Keratinocyte (primary cell): ENCODE results near the gene CGGBP1. TPM values are rescaled to one million over a fixed set of nuclear protein-coding genes. Genes with fewer than 3 reads are reported as not detected.
A peak's percentile ranks its signal among the peaks of the same experiment; 100 is the strongest.

Experiments
- DNase-seq: peaks from one replicate; pipeline ENCODE4 v3.0.0-alpha.2; 2011; ENCODE audit warnings: low read depth, missing footprints, low spot score
- FAIRE-seq: peaks from 2 replicates; lab custom pipeline; 2011; peaks lifted over from hg19 to GRCh38; lab: Jason Lieb, UNC
- H2AFZ ChIP-seq: 2 replicates; pipeline ENCODE4 v1.6.0; 2012; ENCODE audit warnings: low read length, control low read depth, inconsistent platforms; ENCODE audit not compliant: control insufficient read depth
- H3K27ac ChIP-seq: 2 replicates; pipeline ENCODE4 v1.5.1; 2011; ENCODE audit warnings: low read length; ENCODE audit not compliant: control insufficient read depth, insufficient read depth
- H3K27me3 ChIP-seq: 3 replicates; pipeline ENCODE4 v1.6.0; 2011; ENCODE audit warnings: low read length; ENCODE audit not compliant: control insufficient read depth, insufficient read depth; ENCODE audit errors: extremely low read depth
- H3K36me3 ChIP-seq, 2 experiments: 2 replicates in 1 of 2; 3 replicates in 1 of 2; pipeline ENCODE4 v1.5.1; 2011; ENCODE audit warnings: low read length in 2 of 2, mild to moderate bottlenecking in 1 of 2; ENCODE audit not compliant: control insufficient read depth in 2 of 2, insufficient read depth in 2 of 2; ENCODE audit errors: extremely low read depth in 1 of 2
- H3K4me1 ChIP-seq: 3 replicates; pipeline ENCODE4 v1.5.1; 2011; ENCODE audit warnings: low read length; ENCODE audit not compliant: control insufficient read depth, insufficient read depth; ENCODE audit errors: extremely low read depth
- H3K4me2 ChIP-seq: 3 replicates; pipeline ENCODE4 v1.6.0; 2011; ENCODE audit warnings: low read depth, low read length; ENCODE audit not compliant: control insufficient read depth, insufficient read depth; ENCODE audit errors: extremely low read depth
- H3K4me3 ChIP-seq, 3 experiments: fragments of 200-600 bp in 1 of 3; sonication (generic) in 1 of 3; 2 replicates in 2 of 3; 3 replicates in 1 of 3; pipeline ENCODE4 v1.5.1; 2011 to 2016; ENCODE audit warnings: low read length in 3 of 3, mild to moderate bottlenecking in 3 of 3, control low read depth in 2 of 3, inconsistent platforms in 1 of 3, low read depth in 1 of 3, mixed read lengths in 1 of 3, mixed run types in 1 of 3, moderate library complexity in 1 of 3; ENCODE audit not compliant: control insufficient read depth in 2 of 3, insufficient read depth in 2 of 3; ENCODE audit errors: extremely low read depth in 1 of 3
- H3K79me2 ChIP-seq: 2 replicates; pipeline ENCODE4 v1.6.0; 2012; ENCODE audit warnings: low read length; ENCODE audit not compliant: control insufficient read depth, insufficient read depth
- H3K9ac ChIP-seq: 3 replicates; pipeline ENCODE4 v1.6.0; 2011; ENCODE audit warnings: low read length; ENCODE audit not compliant: control insufficient read depth, insufficient read depth; ENCODE audit errors: extremely low read depth
- H3K9me1 ChIP-seq: 3 replicates; pipeline ENCODE4 v1.6.0; 2011; ENCODE audit warnings: low read length; ENCODE audit not compliant: control insufficient read depth, insufficient read depth; ENCODE audit errors: extremely low read depth
- H3K9me3 ChIP-seq: 2 replicates; pipeline ENCODE4 v1.5.1; 2012; ENCODE audit warnings: low read depth, low read length; ENCODE audit not compliant: control insufficient read depth
- H4K20me1 ChIP-seq: 3 replicates; pipeline ENCODE4 v1.6.0; 2011; ENCODE audit warnings: low read length; ENCODE audit not compliant: control insufficient read depth, insufficient read depth; ENCODE audit errors: extremely low read depth
- EZH2 ChIP-seq: IDR thresholded peaks from one replicate; pipeline ENCODE4 v1.6.1; 2012; ENCODE audit warnings: inconsistent platforms, mild to moderate bottlenecking, low read length, moderate library complexity
- dilution Hi-C: fragments of 300-500 bp; cut with MboI; formaldehyde crosslinking; loops from one replicate; pipeline ENCODE4 v1.7.0; 2020; ENCODE audit warnings: low sequenced_read_pairs; ENCODE audit not compliant: extremely low pct_ligation_motif_present
- polyA minus RNA-seq, 3 experiments: library from RNA; depleted of rRNA, polyadenylated mRNA; stranded (reverse); fragments of >200 nt; gene quantifications; 1 replicate in 1 of 3; 2 replicates in 1 of 3; 3 replicates in 1 of 3; pipeline ENCODE4 v1.2.3, GENCODE V29; 2011
- polyA plus RNA-seq, 5 experiments: library from polyadenylated mRNA; depleted of rRNA in 3 of 5; stranded (reverse) in 3 of 5; stranded (forward) in 1 of 5; unstranded in 1 of 5; fragments of >200 nt; gene quantifications; 1 replicate in 1 of 5; 2 replicates in 3 of 5; 3 replicates in 1 of 5; pipeline versions ENCODE4 v1.2.1 to v1.2.3, GENCODE V29; 2011 to 2012; ENCODE audit warnings: missing spikeins in 2 of 5, low read depth in 1 of 5, low replicate concordance in 1 of 5
- TF ChIP-seq, protein P1 (sequence below), 3 experiments: IDR thresholded peaks in 1 of 3; conservative IDR thresholded peaks in 1 of 3; optimal IDR thresholded peaks in 1 of 3; 2 replicates in 2 of 3; 3 replicates in 1 of 3; pipeline versions ENCODE3 to v1.5.1; 2011; ENCODE audit warnings: low read length in 3 of 3, mild to moderate bottlenecking in 3 of 3, moderate library complexity in 2 of 3, control low read depth in 1 of 3, inconsistent platforms in 1 of 3; ENCODE audit not compliant: insufficient read depth in 2 of 3; ENCODE audit errors: extremely low read depth in 1 of 3

CGGBP1 gene, protein sequence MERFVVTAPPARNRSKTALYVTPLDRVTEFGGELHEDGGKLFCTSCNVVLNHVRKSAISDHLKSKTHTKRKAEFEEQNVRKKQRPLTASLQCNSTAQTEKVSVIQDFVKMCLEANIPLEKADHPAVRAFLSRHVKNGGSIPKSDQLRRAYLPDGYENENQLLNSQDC
- polyA plus RNA-seq, result 25.2 to 43.3 TPM (median 43.0 TPM) in 3 replicates
- 12.6 TPM for polyA plus RNA-seq (2011; ENCODE audit: low read depth)
- 25.1 and 45.6 TPM in 2 replicates for polyA plus RNA-seq (2011; cell fraction: cytosol; rRNA removed)
- 39.7 and 50.9 TPM in 2 replicates for polyA plus RNA-seq (2011; cell fraction: nucleus; rRNA removed)
- 21.3 and 30.2 TPM in 2 replicates for polyA plus RNA-seq (2012; ENCODE audit: low replicate concordance)
- polyA minus RNA-seq, result 33.6 to 51.9 TPM (median 34.6 TPM) in 3 replicates
- polyA minus RNA-seq (2011; cell fraction: cytosol; rRNA and poly(A)+ RNA removed), result 21.7 TPM
- polyA minus RNA-seq (2011; cell fraction: nucleus; rRNA and poly(A)+ RNA removed), result 11.8 and 21.0 TPM in 2 replicates

DNA sequence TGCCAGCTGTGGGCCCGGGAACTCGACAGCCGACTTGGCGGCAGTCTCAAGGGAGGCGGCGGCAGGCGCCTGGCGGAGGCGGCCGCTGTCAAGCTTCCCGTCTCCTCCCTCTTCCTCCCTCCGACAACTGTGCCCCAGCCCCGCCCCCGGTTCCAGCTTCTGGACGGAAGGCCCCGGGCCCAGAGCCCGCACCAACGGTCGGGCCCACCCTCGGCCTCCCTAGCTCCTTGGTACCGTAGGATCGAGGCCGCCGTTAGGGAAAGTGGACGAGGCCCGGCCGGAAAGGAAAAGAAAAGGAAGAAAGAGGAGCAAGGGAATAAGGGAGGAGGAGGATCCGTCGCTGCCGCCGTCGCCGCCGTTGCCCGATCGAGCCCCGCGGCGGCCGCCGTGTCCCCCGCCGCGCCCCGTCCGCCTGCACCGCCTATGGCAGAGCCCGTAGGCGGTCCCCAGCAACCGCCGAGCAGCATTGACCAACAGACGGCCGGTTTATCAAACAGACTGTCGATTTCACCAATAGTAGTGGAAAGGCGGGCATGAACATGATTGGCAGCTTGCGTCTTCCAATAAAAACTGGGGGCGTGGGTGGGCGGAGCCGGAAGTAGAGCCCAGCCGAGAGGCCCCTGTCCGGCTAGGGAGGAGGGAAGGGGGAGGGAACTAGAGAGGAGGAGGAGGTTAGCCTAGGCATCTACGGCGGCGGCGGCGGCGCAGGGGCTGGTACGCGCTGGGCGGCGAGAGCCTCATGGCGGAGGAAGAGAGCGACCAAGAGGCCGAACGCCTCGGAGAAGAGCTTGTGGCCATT lies at the start of gene CGGBP1, which contains the start of gene ZNF654:
Gene CGGBP1 (minus strand): TSS at position 425 of the 799 bp plus-strand sequence. CDS start 3,029 bp downstream, outside the sequence.
Gene ZNF654 (plus strand): TSS at position 675 of the 799 bp plus-strand sequence. CDS start 65 bp downstream, at position 740.
- Histone ChIP-seq H2AFZ (peak within 1 kb of the TSS; percentile 86), H3K4me1 (peaks cover 25% of the 10 kb centered on the region), H3K4me2 (peak within 1 kb of the TSS; percentile 96), H3K4me3 (peak within 1 kb of the TSS; percentile 85 to 94 (median 90)), H3K9ac (peak within 1 kb of the TSS; percentile 92), H3K27me3 (no peaks in the 10 kb centered on the region), H3K27ac (peak within 1 kb of the TSS; percentile 80), H3K9me3 (no peaks in the 10 kb centered on the region), H3K36me3 (peaks cover 4 to 6% of the 10 kb centered on the region in 2 experiments), H4K20me1 (peaks cover 6% of the 10 kb centered on the region), H3K79me2 (peaks cover 73% of the 10 kb centered on the region), H3K9me1 (no peaks in the 10 kb centered on the region)
- FAIRE-seq (no peak), DNase-seq (peak; percentile 73)
- TF ChIP-seq, protein P1, sequence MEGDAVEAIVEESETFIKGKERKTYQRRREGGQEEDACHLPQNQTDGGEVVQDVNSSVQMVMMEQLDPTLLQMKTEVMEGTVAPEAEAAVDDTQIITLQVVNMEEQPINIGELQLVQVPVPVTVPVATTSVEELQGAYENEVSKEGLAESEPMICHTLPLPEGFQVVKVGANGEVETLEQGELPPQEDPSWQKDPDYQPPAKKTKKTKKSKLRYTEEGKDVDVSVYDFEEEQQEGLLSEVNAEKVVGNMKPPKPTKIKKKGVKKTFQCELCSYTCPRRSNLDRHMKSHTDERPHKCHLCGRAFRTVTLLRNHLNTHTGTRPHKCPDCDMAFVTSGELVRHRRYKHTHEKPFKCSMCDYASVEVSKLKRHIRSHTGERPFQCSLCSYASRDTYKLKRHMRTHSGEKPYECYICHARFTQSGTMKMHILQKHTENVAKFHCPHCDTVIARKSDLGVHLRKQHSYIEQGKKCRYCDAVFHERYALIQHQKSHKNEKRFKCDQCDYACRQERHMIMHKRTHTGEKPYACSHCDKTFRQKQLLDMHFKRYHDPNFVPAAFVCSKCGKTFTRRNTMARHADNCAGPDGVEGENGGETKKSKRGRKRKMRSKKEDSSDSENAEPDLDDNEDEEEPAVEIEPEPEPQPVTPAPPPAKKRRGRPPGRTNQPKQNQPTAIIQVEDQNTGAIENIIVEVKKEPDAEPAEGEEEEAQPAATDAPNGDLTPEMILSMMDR (optimal IDR thresholded peaks at IDR 0.05 in 1 of 3, IDR thresholded peaks at IDR 0.05 in 1 of 3, conservative IDR thresholded peaks at IDR 0.05 in 1 of 3; ENCODE audit: extremely low read depth in 1 of 3, insufficient read depth in 2 of 3, low read length in 3 of 3), result no peak
- TF ChIP-seq EZH2, result no peak
- dilution Hi-C loops, result no loop called here

DNA sequence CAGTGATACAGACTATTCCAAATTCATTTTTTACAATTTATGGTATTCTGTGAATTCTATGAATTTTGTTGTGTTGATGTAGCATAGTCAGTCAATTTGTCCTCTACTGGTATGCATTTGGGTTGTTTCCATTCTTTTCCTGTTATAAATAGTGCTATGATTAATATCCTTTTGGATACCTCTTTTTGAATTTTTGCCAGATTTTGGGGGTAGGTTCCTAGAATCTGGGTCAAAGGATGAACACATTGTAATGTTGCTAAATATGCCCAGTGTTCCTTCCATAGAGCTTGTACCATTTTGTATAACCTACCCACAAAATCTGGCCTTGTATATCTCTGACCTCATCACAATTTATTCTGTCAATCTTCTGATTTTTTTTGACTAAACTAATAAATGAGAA lies 46.5 kb upstream of the CGGBP1 start:
- peaks cover 19% of the 10 kb centered on the region for H3K79me2 ChIP-seq
- H3K27ac ChIP-seq, result no peak overlapping the region
- no peak overlapping the region for H3K4me2 ChIP-seq
- no peaks in the 10 kb centered on the region for H3K36me3 ChIP-seq
- no peaks in the 10 kb centered on the region for H3K4me1 ChIP-seq
- no peaks in the 10 kb centered on the region for H3K27me3 ChIP-seq
- H3K9me1 ChIP-seq, result no peaks in the 10 kb centered on the region
- no peaks in the 10 kb centered on the region for H3K9me3 ChIP-seq
- H4K20me1 ChIP-seq, result no peaks in the 10 kb centered on the region
- TF ChIP-seq, protein P1 (optimal IDR thresholded peaks at IDR 0.05 in 1 of 3, IDR thresholded peaks at IDR 0.05 in 1 of 3, conservative IDR thresholded peaks at IDR 0.05 in 1 of 3; ENCODE audit: extremely low read depth in 1 of 3, insufficient read depth in 2 of 3, low read length in 3 of 3), result no peak
- no peak for TF ChIP-seq EZH2
- DNase-seq (no peak), FAIRE-seq (no peak)
- no peak overlapping the region for H3K4me3 ChIP-seq
- dilution Hi-C loops, result no loop called here
- no peak overlapping the region for H3K9ac ChIP-seq
- H2AFZ ChIP-seq, result no peak overlapping the region
